Measurements from ENCODE around the gene NPR2.

NPR2 gene

GRCh38 chr9:35795695-35796094 is 4.3 kb downstream of the NPR2 start:
- H3K4me3 ChIP-seq (replicated peaks; ENCODE audit: low read depth, low read length) = no peak overlapping the region
- TF ChIP-seq CTCF (IDR thresholded peaks at IDR 0.05; ENCODE audit: low read length, missing control alignments) = no peak
- DNase-seq (ENCODE audit: low read depth) = no peak

- no peak overlapping the region for H3K4me3 ChIP-seq (replicated peaks; ENCODE audit: low read depth, low read length)
- TF ChIP-seq CTCF (IDR thresholded peaks at IDR 0.05; ENCODE audit: low read length, missing control alignments) = no peak
- DNase-seq (ENCODE audit: low read depth) = no peak
These were observed 6.1 kb downstream of the NPR2 start for GRCh38 chr9:35797311-35798109.

GRCh38 chr9:35798658-35799374 is 7.4 kb downstream of the NPR2 start:
- no peak for TF ChIP-seq CTCF (IDR thresholded peaks at IDR 0.05; ENCODE audit: low read length, missing control alignments)
- H3K4me3 ChIP-seq (replicated peaks; ENCODE audit: low read depth, low read length) = no peak overlapping the region
- peak; percentile 29 for DNase-seq (ENCODE audit: low read depth)

GRCh38 chr9:35800530-35800929 is 9.1 kb downstream of the NPR2 start:
- no peak overlapping the region for H3K4me3 ChIP-seq (replicated peaks; ENCODE audit: low read depth, low read length)
- no peak for DNase-seq (ENCODE audit: low read depth)
- no peak for TF ChIP-seq CTCF (IDR thresholded peaks at IDR 0.05; ENCODE audit: low read length, missing control alignments)

- no peak for TF ChIP-seq CTCF (IDR thresholded peaks at IDR 0.05; ENCODE audit: low read length, missing control alignments)
- DNase-seq (ENCODE audit: low read depth) = no peak
- H3K4me3 ChIP-seq (replicated peaks; ENCODE audit: low read depth, low read length) = no peak overlapping the region
These were observed 10.1 kb downstream of the NPR2 start for GRCh38 chr9:35801328-35802128.

GRCh38 chr9:35806101-35806500 is 14.7 kb downstream of the NPR2 start:
- DNase-seq (ENCODE audit: low read depth) = no peak
- no peak for TF ChIP-seq CTCF (IDR thresholded peaks at IDR 0.05; ENCODE audit: low read length, missing control alignments)
- H3K4me3 ChIP-seq (replicated peaks; ENCODE audit: low read depth, low read length) = no peak overlapping the region

Data from fibroblast of pulmonary artery (primary cell).